ENCODE data around the gene ZMYND10. TPM values are rescaled to one million over a fixed set of nuclear protein-coding genes. Genes with fewer than 3 reads are reported as not detected.
"Not testable (repeated sequence)": the region's sequence is repeated elsewhere in the genome, so short reads cannot be mapped to it uniquely, and the experiment has no call there.

The ZMYND10 gene
- polyA plus RNA-seq, 1 of the 3 experiments (the other 2 are of a cell fraction), result 0.95 TPM

GRCh38 chr3:50314342-50314741 is 31.2 kb downstream of the ZMYND10 start:
- 100% methylated on average over 1 of the region's 3 CpGs for WGBS (ENCODE audit: low lambda C conversion rate)
- H3K9ac ChIP-seq, result no peak overlapping the region
- CTCF ChIA-PET, result interaction anchor here (1.0 to 1.3 kb wide), 2 partner anchors 10 to 122 kb away, joined by 3 to 5 read pairs; no protein-coding TSS in a partner anchor
- TF ChIP-seq MXI1 (IDR thresholded peaks at IDR 0.05; ENCODE audit: low read depth, low read length) (no peak), NRF1 (IDR thresholded peaks at IDR 0.05; ENCODE audit: low read depth, low read length) (no peak), PBX3 (IDR thresholded peaks at IDR 0.05) (no peak), USF2 (IDR thresholded peaks at IDR 0.05; ENCODE audit: borderline replicate concordance, low read depth, low read length) (no peak), FOSL2 (IDR thresholded peaks at IDR 0.05; ENCODE audit: borderline replicate concordance, low read depth) (no peak), FOXM1 (IDR thresholded peaks at IDR 0.05; ENCODE audit: low read depth) (no peak), JUND (IDR thresholded peaks at IDR 0.05) (no peak)
- H3K79me2 ChIP-seq (ENCODE audit: insufficient read depth), result peaks cover 22% of the 10 kb centered on the region
- H2AFZ ChIP-seq (ENCODE audit: low read depth), result no peak overlapping the region
- no peaks in the 10 kb centered on the region for H3K27me3 ChIP-seq (ENCODE audit: insufficient read depth)
- H4K20me1 ChIP-seq (ENCODE audit: insufficient read depth), result no peaks in the 10 kb centered on the region
- H3K36me3 ChIP-seq (replicated peaks in 1 of 2; ENCODE audit: control insufficient read depth in 1 of 2, insufficient read depth in 2 of 2, low read length in 1 of 2), result peaks cover 15 to 23% of the 10 kb centered on the region in 2 experiments
- H3K4me3 ChIP-seq (ENCODE audit: low read depth in 2 of 2, low read length in 1 of 2), result no peak overlapping the region
- H3K9me3 ChIP-seq, result peaks cover 1% of the 10 kb centered on the region; the same call in 1 of the 2 replicates
- no peak for DNase-seq
- H3K4me1 ChIP-seq (ENCODE audit: control insufficient read depth in 1 of 2, insufficient read depth in 2 of 2, low read depth in 1 of 2, low read length in 1 of 2), result peaks cover 0 to 16% of the 10 kb centered on the region in 2 experiments; a peak in 1 of 4 replicates
- no peaks in the 10 kb centered on the region for H3K9me2 ChIP-seq
- H3K27ac ChIP-seq (ENCODE audit: low read depth in 2 of 2, low read length in 1 of 2), result no peak overlapping the region
- peaks cover 14% of the 10 kb centered on the region for H3F3A ChIP-seq (replicated peaks; ENCODE audit: insufficient read depth)
- H3K4me2 ChIP-seq, result no peak overlapping the region
- POLR2A ChIA-PET, result interaction anchor here (1.1 to 1.5 kb wide), 2 partner anchors 15 to 255 kb away, joined by 4 read pairs; partner anchors contain the start of genes HEMK1, HYAL3 and NAA80

GRCh38 chr3:50312041-50312440 is 33.5 kb downstream of the ZMYND10 start:
- H3F3A ChIP-seq (replicated peaks; ENCODE audit: insufficient read depth), result peaks cover 17% of the 10 kb centered on the region
- H2AFZ ChIP-seq (ENCODE audit: low read depth); H3K79me2 ChIP-seq (ENCODE audit: insufficient read depth); H4K20me1 ChIP-seq (ENCODE audit: insufficient read depth); CTCF ChIA-PET; POLR2A ChIA-PET; DNase-seq; H3K4me2 ChIP-seq; H3K9me2 ChIP-seq; H3K27ac ChIP-seq (ENCODE audit: low read depth in 2 of 2, low read length in 1 of 2); H3K9me3 ChIP-seq; H3K9ac ChIP-seq; H3K27me3 ChIP-seq (ENCODE audit: insufficient read depth); H3K4me1 ChIP-seq (ENCODE audit: control insufficient read depth in 1 of 2, insufficient read depth in 2 of 2, low read depth in 1 of 2, low read length in 1 of 2); H3K4me3 ChIP-seq (ENCODE audit: low read depth in 2 of 2, low read length in 1 of 2): not testable (repeated sequence)
- H3K36me3 ChIP-seq (replicated peaks in 1 of 2; ENCODE audit: control insufficient read depth in 1 of 2, insufficient read depth in 2 of 2, low read length in 1 of 2), result peaks cover under 1 to 16% of the 10 kb centered on the region in 2 experiments
- 100% methylated on average over 2 of the region's 32 CpGs for WGBS (ENCODE audit: low lambda C conversion rate)

GRCh38 chr3:50304601-50305000 is 40.9 kb downstream of the ZMYND10 start:
- Histone ChIP-seq H2AFZ (ENCODE audit: low read depth) (no peak overlapping the region), H3F3A (replicated peaks; ENCODE audit: insufficient read depth) (peaks cover 4% of the 10 kb centered on the region), H3K4me2 (no peak overlapping the region), H3K4me1 (ENCODE audit: control insufficient read depth in 1 of 2, insufficient read depth in 2 of 2, low read depth in 1 of 2, low read length in 1 of 2) (peaks cover 4 to 29% of the 10 kb centered on the region in 2 experiments; a peak in 2 of 4 replicates), H3K4me3 (ENCODE audit: low read depth in 2 of 2, low read length in 1 of 2) (no peak overlapping the region), H3K9me2 (no peaks in the 10 kb centered on the region), H3K9me3 (peaks cover 15% of the 10 kb centered on the region; the same call in 1 of the 2 replicates), H3K9ac (no peak overlapping the region), H3K79me2 (ENCODE audit: insufficient read depth) (no peaks in the 10 kb centered on the region), H3K36me3 (replicated peaks in 1 of 2; ENCODE audit: control insufficient read depth in 1 of 2, insufficient read depth in 2 of 2, low read length in 1 of 2) (peaks cover 0 to 10% of the 10 kb centered on the region in 2 experiments), H3K27ac (ENCODE audit: low read depth in 2 of 2, low read length in 1 of 2) (no peak overlapping the region), H4K20me1 (ENCODE audit: insufficient read depth) (no peaks in the 10 kb centered on the region), H3K27me3 (ENCODE audit: insufficient read depth) (no peaks in the 10 kb centered on the region)
- CTCF ChIA-PET, result interaction anchor here (0.7 to 7.7 kb wide), 4 partner anchors 15 to 110 kb away, joined by 3 to 45 read pairs (median 4); no protein-coding TSS in a partner anchor
- no peak for DNase-seq
- TF ChIP-seq GABPA (IDR thresholded peaks at IDR 0.05; ENCODE audit: low read depth), result no peak
- POLR2A ChIA-PET, result no interaction called here

All from SK-N-SH (cell line).